Ishikawa (cell line): ENCODE measurements around the gene GSG1L2.

Experiments
- CEBPB ChIP-seq: IDR thresholded peaks from 2 replicates; pipeline ENCODE4 v1.6.1; 2012
- CREB1 ChIP-seq: IDR thresholded peaks from 2 replicates; pipeline ENCODE4 v1.6.1; 2012; ENCODE audit warnings: low read depth
- EGR1 ChIP-seq: IDR thresholded peaks from 2 replicates; pipeline ENCODE4 v1.6.1; 2012
- EP300 ChIP-seq: IDR thresholded peaks from 2 replicates; pipeline ENCODE4 v1.6.1; 2012; ENCODE audit warnings: borderline replicate concordance
- FOXM1 ChIP-seq: IDR thresholded peaks from 2 replicates; pipeline ENCODE4 v1.6.1; 2012; ENCODE audit warnings: low read depth, borderline replicate concordance
- NFIC ChIP-seq: IDR thresholded peaks from 2 replicates; pipeline ENCODE4 v1.6.1; 2012
- RAD21 ChIP-seq: IDR thresholded peaks from 2 replicates; pipeline ENCODE4 v1.6.1; 2012; ENCODE audit warnings: low read depth
- TAF1 ChIP-seq: IDR thresholded peaks from 2 replicates; pipeline ENCODE4 v1.6.1; 2012; ENCODE audit warnings: low read depth, mild to moderate bottlenecking
- TCF12 ChIP-seq: IDR thresholded peaks from 2 replicates; pipeline ENCODE4 v1.6.1; 2012; ENCODE audit warnings: low read depth
- TEAD4 ChIP-seq: IDR thresholded peaks from 2 replicates; pipeline ENCODE4 v1.6.1; 2012
- YY1 ChIP-seq: IDR thresholded peaks from 2 replicates; pipeline ENCODE4 v1.6.1; 2012; ENCODE audit warnings: low read depth
- ZBTB7A ChIP-seq: IDR thresholded peaks from 2 replicates; pipeline ENCODE4 v1.6.1; 2012; ENCODE audit warnings: low read depth
- TF ChIP-seq, protein P1 (sequence below): IDR thresholded peaks from 2 replicates; pipeline ENCODE4 v1.6.1; 2012; ENCODE audit warnings: low read depth, mild to moderate bottlenecking
- TF ChIP-seq, protein P2 (sequence below): IDR thresholded peaks from 2 replicates; pipeline ENCODE4 v1.6.1; 2012
- TF ChIP-seq, protein P3 (sequence below): IDR thresholded peaks from 2 replicates; pipeline ENCODE4 v1.6.1; 2012

The GSG1L2 gene

DNA sequence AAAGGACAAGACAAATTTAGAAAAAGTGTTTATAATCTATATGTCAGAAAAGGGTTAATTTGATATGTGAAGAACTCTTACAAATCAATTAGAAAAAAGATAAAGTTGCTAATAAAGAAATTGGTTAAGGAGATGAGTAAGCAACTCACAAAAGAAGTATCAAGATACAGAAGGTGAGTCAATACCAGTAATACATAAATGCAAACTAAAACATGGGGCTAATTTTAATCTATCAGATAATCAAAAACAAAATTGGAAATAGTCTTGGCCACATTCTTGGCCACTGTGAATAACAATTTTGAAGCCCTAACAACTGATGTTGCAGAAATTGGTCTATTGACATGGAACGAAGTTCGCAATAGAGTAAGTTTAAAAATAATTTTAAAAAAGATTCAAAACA lies 37.3 kb downstream of the GSG1L2 start:
- TF ChIP-seq TAF1 (no peak), TCF12 (no peak), ZBTB7A (no peak), CREB1 (no peak), EP300 (no peak), NFIC (no peak), YY1 (no peak), FOXM1 (no peak), CEBPB (no peak), RAD21 (no peak), TEAD4 (no peak), EGR1 (no peak)
- TF ChIP-seq, protein P1, sequence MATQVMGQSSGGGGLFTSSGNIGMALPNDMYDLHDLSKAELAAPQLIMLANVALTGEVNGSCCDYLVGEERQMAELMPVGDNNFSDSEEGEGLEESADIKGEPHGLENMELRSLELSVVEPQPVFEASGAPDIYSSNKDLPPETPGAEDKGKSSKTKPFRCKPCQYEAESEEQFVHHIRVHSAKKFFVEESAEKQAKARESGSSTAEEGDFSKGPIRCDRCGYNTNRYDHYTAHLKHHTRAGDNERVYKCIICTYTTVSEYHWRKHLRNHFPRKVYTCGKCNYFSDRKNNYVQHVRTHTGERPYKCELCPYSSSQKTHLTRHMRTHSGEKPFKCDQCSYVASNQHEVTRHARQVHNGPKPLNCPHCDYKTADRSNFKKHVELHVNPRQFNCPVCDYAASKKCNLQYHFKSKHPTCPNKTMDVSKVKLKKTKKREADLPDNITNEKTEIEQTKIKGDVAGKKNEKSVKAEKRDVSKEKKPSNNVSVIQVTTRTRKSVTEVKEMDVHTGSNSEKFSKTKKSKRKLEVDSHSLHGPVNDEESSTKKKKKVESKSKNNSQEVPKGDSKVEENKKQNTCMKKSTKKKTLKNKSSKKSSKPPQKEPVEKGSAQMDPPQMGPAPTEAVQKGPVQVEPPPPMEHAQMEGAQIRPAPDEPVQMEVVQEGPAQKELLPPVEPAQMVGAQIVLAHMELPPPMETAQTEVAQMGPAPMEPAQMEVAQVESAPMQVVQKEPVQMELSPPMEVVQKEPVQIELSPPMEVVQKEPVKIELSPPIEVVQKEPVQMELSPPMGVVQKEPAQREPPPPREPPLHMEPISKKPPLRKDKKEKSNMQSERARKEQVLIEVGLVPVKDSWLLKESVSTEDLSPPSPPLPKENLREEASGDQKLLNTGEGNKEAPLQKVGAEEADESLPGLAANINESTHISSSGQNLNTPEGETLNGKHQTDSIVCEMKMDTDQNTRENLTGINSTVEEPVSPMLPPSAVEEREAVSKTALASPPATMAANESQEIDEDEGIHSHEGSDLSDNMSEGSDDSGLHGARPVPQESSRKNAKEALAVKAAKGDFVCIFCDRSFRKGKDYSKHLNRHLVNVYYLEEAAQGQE: no peak
- TF ChIP-seq, protein P2, sequence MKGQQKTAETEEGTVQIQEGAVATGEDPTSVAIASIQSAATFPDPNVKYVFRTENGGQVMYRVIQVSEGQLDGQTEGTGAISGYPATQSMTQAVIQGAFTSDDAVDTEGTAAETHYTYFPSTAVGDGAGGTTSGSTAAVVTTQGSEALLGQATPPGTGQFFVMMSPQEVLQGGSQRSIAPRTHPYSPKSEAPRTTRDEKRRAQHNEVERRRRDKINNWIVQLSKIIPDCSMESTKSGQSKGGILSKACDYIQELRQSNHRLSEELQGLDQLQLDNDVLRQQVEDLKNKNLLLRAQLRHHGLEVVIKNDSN: no peak
- TF ChIP-seq, protein P3, sequence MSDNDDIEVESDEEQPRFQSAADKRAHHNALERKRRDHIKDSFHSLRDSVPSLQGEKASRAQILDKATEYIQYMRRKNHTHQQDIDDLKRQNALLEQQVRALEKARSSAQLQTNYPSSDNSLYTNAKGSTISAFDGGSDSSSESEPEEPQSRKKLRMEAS: no peak

DNA sequence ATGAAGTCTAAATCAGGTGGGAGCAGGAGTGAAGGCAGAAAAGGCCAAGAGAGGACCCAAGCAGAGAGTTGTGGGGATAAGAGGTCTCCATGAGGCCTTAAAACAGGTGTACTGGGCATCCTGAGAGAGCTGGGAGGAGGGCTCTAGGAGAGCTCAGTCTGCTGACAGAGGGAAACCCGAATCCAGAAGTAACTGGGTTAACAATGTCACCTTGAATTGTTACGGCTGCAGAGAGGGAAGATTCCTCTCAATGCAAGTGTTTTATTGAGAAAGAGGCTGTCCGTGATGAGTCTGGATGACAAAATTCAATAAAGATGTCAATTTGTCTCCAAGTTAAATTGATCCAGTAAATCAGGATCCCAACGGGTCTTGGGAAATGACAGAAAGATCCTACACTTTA lies 38.8 kb downstream of the GSG1L2 start:
- no peak for TF ChIP-seq CEBPB
- no peak for TF ChIP-seq CREB1
- TF ChIP-seq TEAD4: no peak
- no peak for TF ChIP-seq FOXM1
- TF ChIP-seq, protein P3: no peak
- TF ChIP-seq, protein P2: no peak
- TF ChIP-seq ZBTB7A: no peak
- no peak for TF ChIP-seq RAD21
- TF ChIP-seq NFIC: no peak
- TF ChIP-seq TAF1: no peak

DNA sequence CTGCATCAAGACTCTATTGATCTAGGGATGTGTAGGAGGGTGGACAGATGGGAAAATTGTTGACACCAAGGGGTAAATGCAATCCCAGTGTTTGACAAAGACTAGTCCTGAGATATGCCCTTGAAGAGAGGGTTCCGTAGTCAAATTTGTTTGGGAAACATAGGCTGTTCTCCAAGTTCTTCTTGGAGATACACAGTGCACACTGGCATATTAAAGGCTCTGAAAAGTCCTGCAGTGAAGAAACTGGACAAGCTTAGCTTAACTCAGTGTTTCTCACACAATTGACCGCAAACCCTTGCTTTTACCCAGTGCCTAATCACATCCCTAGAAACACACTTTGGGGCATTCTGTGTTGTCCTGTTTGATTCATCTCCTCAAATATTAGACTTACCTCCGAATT lies 41.3 kb downstream of the GSG1L2 start:
- TF ChIP-seq EGR1 (no peak), TAF1 (no peak), CREB1 (no peak)

DNA sequence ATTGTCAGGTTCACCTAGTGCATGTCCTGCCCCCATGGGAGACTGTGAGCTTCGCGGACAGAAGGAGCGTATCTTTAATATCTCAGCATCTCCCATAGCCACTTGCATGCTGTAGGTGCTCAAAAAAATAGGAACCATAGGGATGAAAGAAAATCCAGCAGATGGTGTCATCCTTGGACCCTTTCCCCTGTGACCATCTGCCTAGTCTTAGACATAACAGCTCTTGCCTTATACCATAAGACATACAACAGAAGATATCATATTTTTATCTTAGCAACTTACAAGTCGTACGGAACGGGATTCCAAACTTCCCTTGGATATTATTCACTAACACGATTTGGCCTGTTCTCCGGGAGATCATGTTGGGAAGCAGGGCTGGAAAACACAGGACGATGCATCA lies 45.0 kb downstream of the GSG1L2 start:
- no peak for TF ChIP-seq TCF12
- no peak for TF ChIP-seq RAD21
- no peak for TF ChIP-seq TAF1
- no peak for TF ChIP-seq TEAD4
- TF ChIP-seq YY1: no peak
- TF ChIP-seq, protein P1: no peak
- TF ChIP-seq, protein P3: no peak
- TF ChIP-seq FOXM1: no peak
- no peak for TF ChIP-seq CEBPB
- TF ChIP-seq NFIC: no peak
- TF ChIP-seq, protein P2: no peak
- TF ChIP-seq CREB1: no peak
- TF ChIP-seq EGR1: no peak
- no peak for TF ChIP-seq ZBTB7A
- no peak for TF ChIP-seq EP300

DNA sequence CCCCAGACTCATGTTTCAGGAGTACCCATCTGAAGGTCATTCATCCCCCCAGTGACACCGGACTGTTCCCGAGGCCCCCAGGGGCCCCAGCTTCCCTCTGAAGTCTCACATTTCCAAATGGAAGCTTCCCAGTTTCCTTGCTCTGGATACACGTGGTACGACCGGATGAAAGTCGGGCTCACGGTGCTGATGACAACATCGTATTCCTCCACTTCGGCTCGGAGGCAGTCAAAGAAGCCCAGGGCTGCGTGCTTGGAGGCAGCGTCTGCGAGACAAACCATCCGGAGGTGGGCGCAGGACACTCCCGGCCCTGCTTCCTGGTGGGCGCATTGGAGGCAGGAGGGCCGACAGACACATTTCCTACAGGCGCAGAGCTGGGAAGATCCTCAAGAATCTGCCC lies 49.2 kb downstream of the GSG1L2 start:
- TF ChIP-seq, protein P3: no peak
- TF ChIP-seq CEBPB: no peak
- TF ChIP-seq YY1: no peak
- TF ChIP-seq FOXM1: no peak
- TF ChIP-seq, protein P1: no peak
- TF ChIP-seq TEAD4: no peak
- TF ChIP-seq EGR1: no peak
- no peak for TF ChIP-seq NFIC
- TF ChIP-seq, protein P2: no peak
- no peak for TF ChIP-seq CREB1
- TF ChIP-seq TCF12: no peak
- no peak for TF ChIP-seq RAD21
- no peak for TF ChIP-seq ZBTB7A
- TF ChIP-seq EP300: no peak
